Suprapubic skin (tissue), 4 donors: ENCODE results near the gene TMOD1. TPM values are rescaled to one million over a fixed set of nuclear protein-coding genes. Genes with fewer than 3 reads are reported as not detected.

Experiments used
- DNase-seq, 2 donors: peaks; one replicate each; pipeline ENCODE4 v3.0.0-alpha.2; 2019; ENCODE audit warnings: low spot score in 2 of 2
- H3K27ac ChIP-seq: fragments of 200-600 bp; sonication (generic); one replicate; pipeline ENCODE4 v1.5.1; 2019
- H3K27me3 ChIP-seq: fragments of 200-600 bp; sonication (generic); one replicate; pipeline ENCODE4 v1.5.1; 2019
- H3K36me3 ChIP-seq: fragments of 200-600 bp; sonication (generic); one replicate; pipeline ENCODE4 v1.5.1; 2019
- H3K4me1 ChIP-seq: fragments of 200-600 bp; sonication (generic); one replicate; pipeline ENCODE4 v1.5.1; 2019
- H3K4me3 ChIP-seq: fragments of 200-600 bp; sonication (generic); one replicate; pipeline ENCODE4 v1.5.1; 2019; ENCODE audit warnings: mild to moderate bottlenecking
- H3K9me3 ChIP-seq: fragments of 200-600 bp; sonication (generic); one replicate; pipeline ENCODE4 v1.5.1; 2019
- EP300 ChIP-seq: sonication (generic); formaldehyde crosslinking; IDR thresholded peaks from one replicate; pipeline ENCODE4 v1.6.1; 2017; ENCODE audit warnings: antibody characterized with exemption
- POLR2A ChIP-seq, 2 donors: fragments of 450-650 bp; IDR thresholded peaks; one replicate each; pipeline ENCODE4 v1.6.1; 2017; ENCODE audit warnings: antibody characterized with exemption in 2 of 2, mild to moderate bottlenecking in 2 of 2, moderate library complexity in 2 of 2
- POLR2AphosphoS5 ChIP-seq, 3 donors: sonication (generic); formaldehyde crosslinking; IDR thresholded peaks; one replicate each; pipeline ENCODE4 v1.6.1; 2017; ENCODE audit warnings: antibody characterized with exemption in 3 of 3
- WGBS: methylation state at CpG from one replicate; pipeline ENCODE4 v1.1.5; 2018; 5-methylcytosine and 5-hydroxymethylcytosine counted together
- total RNA-seq, 4 donors: library from RNA; depleted of rRNA; stranded (reverse); fragments of >200 nt; gene quantifications; one replicate each; pipeline ENCODE4 v1.1.0, GENCODE V29; 2016
- TF ChIP-seq, protein P1 (sequence below), 2 donors: fragments of 200-600 bp in 1 of 2; fragments of 450-650 bp in 1 of 2; sonication (generic) in 1 of 2; IDR thresholded peaks; one replicate each; pipeline ENCODE4 v1.5.1; 2016 to 2019; ENCODE audit warnings: antibody characterized with exemption in 2 of 2, mild to moderate bottlenecking in 1 of 2, moderate library complexity in 1 of 2

Gene TMOD1
- total RNA-seq, 4 donors from 2014 or later, result 1.9 to 4.4 (median 4.0) TPM

DNA sequence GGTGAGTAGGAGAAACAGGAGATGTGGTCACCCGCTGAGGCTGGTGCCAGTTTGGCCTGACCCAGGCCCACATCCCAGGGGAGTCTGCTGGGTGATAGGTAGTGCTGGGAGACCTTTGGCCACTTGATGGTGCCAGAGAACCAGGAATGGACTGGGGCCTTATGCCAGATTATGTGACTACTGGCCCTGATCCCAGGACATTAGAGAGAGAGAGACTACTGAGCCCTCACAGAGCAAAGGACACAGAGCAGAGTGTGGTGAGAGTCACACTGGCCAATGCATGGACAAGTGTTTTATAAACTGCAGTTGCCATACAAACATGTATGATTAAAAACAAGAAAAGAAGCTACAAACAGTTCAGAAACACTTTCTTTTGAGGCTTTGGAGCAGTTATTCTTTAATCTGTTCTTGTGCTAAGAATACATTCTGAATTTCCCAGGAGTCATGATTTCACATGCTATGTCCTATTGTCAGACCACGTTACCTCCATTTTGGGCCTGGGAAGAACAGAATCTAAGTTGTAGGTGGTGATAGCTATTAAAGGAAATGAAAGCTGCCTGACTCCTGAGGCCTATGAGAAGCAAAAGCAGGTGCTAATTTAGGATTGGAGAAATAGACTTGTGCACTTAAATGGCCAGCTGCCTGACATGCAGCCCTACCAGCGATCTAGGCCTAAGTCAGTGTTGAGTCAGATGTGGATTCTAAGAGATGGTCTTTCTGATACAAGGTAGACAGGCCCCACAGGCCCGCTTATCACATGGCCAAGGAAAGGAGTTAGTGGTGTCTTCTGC, 32.6 kb upstream of the TMOD1 start:
- WGBS, result 72% methylated on average over 4 of the region's 4 CpGs
- TF ChIP-seq EP300 (no peak), POLR2AphosphoS5 (IDR thresholded peaks at IDR 0.05) (peak in 1 of 3 donors; percentile 48), POLR2A (IDR thresholded peaks at IDR 0.05) (no peak)
- TF ChIP-seq, protein P1, sequence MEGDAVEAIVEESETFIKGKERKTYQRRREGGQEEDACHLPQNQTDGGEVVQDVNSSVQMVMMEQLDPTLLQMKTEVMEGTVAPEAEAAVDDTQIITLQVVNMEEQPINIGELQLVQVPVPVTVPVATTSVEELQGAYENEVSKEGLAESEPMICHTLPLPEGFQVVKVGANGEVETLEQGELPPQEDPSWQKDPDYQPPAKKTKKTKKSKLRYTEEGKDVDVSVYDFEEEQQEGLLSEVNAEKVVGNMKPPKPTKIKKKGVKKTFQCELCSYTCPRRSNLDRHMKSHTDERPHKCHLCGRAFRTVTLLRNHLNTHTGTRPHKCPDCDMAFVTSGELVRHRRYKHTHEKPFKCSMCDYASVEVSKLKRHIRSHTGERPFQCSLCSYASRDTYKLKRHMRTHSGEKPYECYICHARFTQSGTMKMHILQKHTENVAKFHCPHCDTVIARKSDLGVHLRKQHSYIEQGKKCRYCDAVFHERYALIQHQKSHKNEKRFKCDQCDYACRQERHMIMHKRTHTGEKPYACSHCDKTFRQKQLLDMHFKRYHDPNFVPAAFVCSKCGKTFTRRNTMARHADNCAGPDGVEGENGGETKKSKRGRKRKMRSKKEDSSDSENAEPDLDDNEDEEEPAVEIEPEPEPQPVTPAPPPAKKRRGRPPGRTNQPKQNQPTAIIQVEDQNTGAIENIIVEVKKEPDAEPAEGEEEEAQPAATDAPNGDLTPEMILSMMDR (IDR thresholded peaks at IDR 0.05), result peak; percentile 49 to 66
- no peaks in the 10 kb centered on the region for H3K27me3 ChIP-seq
- peak; percentile 76 to 81 for DNase-seq
- no peak overlapping the region for H3K4me3 ChIP-seq
- H3K36me3 ChIP-seq, result peaks cover 25% of the 10 kb centered on the region
- H3K4me1 ChIP-seq, result peaks cover 6% of the 10 kb centered on the region
- no peaks in the 10 kb centered on the region for H3K9me3 ChIP-seq
- no peak overlapping the region for H3K27ac ChIP-seq

DNA sequence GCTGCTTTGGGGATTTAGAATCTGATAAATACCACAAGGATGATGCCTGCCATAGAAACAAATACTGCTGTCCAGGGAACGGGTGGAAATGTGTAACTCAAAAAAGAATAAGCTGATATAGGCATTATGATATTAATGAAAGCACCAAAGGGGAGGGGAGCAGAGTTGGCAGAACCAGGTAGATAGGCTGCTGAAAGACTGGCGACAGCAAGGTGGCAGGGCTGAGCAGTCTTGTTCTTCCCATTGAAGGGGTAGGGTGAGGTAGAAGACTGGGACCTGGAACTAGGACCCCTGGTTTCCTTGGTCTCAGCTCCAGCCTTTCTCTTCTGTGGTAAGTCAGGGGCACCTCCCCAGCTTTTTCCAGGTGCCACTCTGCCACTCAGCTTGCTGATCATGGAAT, 31.4 kb upstream of the TMOD1 start:
- no peak overlapping the region for H3K27ac ChIP-seq
- H3K9me3 ChIP-seq, result no peaks in the 10 kb centered on the region
- no peak overlapping the region for H3K4me3 ChIP-seq
- H3K36me3 ChIP-seq, result peaks cover 26% of the 10 kb centered on the region
- H3K4me1 ChIP-seq, result peaks cover 6% of the 10 kb centered on the region
- WGBS, result 88% methylated on average over 2 of the region's 2 CpGs
- DNase-seq, result no peak
- no peaks in the 10 kb centered on the region for H3K27me3 ChIP-seq
- no peak for TF ChIP-seq POLR2A (IDR thresholded peaks at IDR 0.05)
- TF ChIP-seq, protein P1 (IDR thresholded peaks at IDR 0.05), result no peak
- TF ChIP-seq POLR2AphosphoS5 (IDR thresholded peaks at IDR 0.05), result no peak
- TF ChIP-seq EP300, result no peak

GRCh38 chr9:97473717-97474116, 27.7 kb upstream of the TMOD1 start:
- H3K27me3 ChIP-seq, result no peaks in the 10 kb centered on the region
- DNase-seq, result no peak
- TF ChIP-seq POLR2AphosphoS5 (IDR thresholded peaks at IDR 0.05) (no peak), EP300 (no peak), POLR2A (IDR thresholded peaks at IDR 0.05) (no peak)
- TF ChIP-seq, protein P1 (IDR thresholded peaks at IDR 0.05), result no peak
- peaks cover 6% of the 10 kb centered on the region for H3K4me1 ChIP-seq
- H3K36me3 ChIP-seq, result peaks cover 16% of the 10 kb centered on the region
- no peaks in the 10 kb centered on the region for H3K9me3 ChIP-seq
- 70% methylated on average over 3 of the region's 3 CpGs for WGBS
- H3K27ac ChIP-seq, result no peak overlapping the region
- H3K4me3 ChIP-seq, result no peak overlapping the region

DNA sequence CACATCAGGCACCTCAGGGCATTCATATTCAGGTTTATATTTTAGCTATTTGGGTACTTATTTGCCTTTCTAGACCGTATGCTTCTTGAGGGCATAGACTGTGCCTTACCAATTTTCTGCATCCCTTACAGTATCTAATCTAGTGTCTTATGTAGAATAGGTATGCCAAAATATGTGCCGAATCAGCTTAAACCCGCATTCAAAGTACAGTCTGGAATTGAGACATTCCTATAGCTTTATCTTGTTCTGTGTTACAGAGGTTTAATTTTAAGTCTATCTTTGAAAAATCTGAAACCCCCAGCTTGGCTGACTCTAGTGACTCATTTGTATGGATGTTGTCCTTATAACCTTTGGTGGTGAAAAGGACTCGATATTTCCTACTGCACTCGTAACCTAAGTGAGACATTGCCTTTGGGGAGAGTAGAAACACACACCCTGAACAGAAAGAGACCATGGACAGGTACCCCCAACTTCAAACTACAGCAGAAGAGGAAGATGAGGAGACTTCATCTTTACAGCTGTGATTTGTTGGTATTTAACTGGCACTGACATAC, 27.0 kb upstream of the TMOD1 start:
- 94% methylated on average over 5 of the region's 5 CpGs for WGBS

GRCh38 chr9:97475059-97475458, 26.4 kb upstream of the TMOD1 start:
- Histone ChIP-seq H3K4me3 (no peak overlapping the region), H3K36me3 (peaks cover 16% of the 10 kb centered on the region), H3K27ac (no peak overlapping the region), H3K9me3 (no peaks in the 10 kb centered on the region), H3K27me3 (no peaks in the 10 kb centered on the region), H3K4me1 (no peaks in the 10 kb centered on the region)
- no peak for DNase-seq
- 77% methylated on average over 2 of the region's 2 CpGs for WGBS
- TF ChIP-seq, protein P1 (IDR thresholded peaks at IDR 0.05), result no peak
- no peak for TF ChIP-seq POLR2A (IDR thresholded peaks at IDR 0.05)

More for the DNA sequence above, 27.0 kb upstream of the TMOD1 start:
- Histone ChIP-seq H3K27ac (no peak overlapping the region), H3K4me3 (no peak overlapping the region), H3K27me3 (no peaks in the 10 kb centered on the region), H3K4me1 (no peaks in the 10 kb centered on the region), H3K9me3 (no peaks in the 10 kb centered on the region), H3K36me3 (peaks cover 16% of the 10 kb centered on the region)
- TF ChIP-seq POLR2AphosphoS5 (IDR thresholded peaks at IDR 0.05) (no peak), POLR2A (IDR thresholded peaks at IDR 0.05) (no peak), EP300 (no peak)
- TF ChIP-seq, protein P1 (IDR thresholded peaks at IDR 0.05), result no peak
- no peak for DNase-seq
